Measurements from ENCODE around the gene IL17B. TPM values are rescaled to one million over a fixed set of nuclear protein-coding genes. Genes with fewer than 3 reads are reported as not detected.

IL17B gene
- total and polyA plus RNA-seq, 2 of the 8 experiments (the other 6 are each of a cell fraction or from before 2014, with no cell fraction given), result 0.18 TPM; not detected in 1

- no peak overlapping the region for H3K4me2 ChIP-seq (ENCODE audit: insufficient read depth in 1 of 2, low read depth in 2 of 2, low read length in 2 of 2)
- H3K18ac ChIP-seq (ENCODE audit: extremely low read depth, low read length), result no peak overlapping the region
- TF ChIP-seq HDAC2 (IDR thresholded peaks at IDR 0.05; ENCODE audit: borderline replicate concordance in 1 of 2, low read depth in 2 of 2, low read length in 2 of 2), result no peak
Observed at GRCh38 chr5:149412783-149413476, 33.8 kb upstream of the IL17B start.

More at GRCh38 chr5:149412783-149413476, 33.8 kb upstream of the IL17B start:
- Histone ChIP-seq H3K23me2 (ENCODE audit: low read depth, low read length) (no peaks in the 10 kb centered on the region), H2BK120ac (replicated peaks; ENCODE audit: low read depth, low read length) (no peak overlapping the region), H3K56ac (replicated peaks; ENCODE audit: insufficient read length, low read depth, low read length) (no peak overlapping the region), H3K9me3 (ENCODE audit: insufficient read depth in 2 of 2, low read depth in 1 of 2, low read length in 1 of 2) (no peaks in the 10 kb centered on the region), H3K23ac (ENCODE audit: insufficient read length) (no peak overlapping the region), H3K4me3 (ENCODE audit: extremely low read depth in 1 of 4, insufficient read depth in 2 of 4, low read depth in 3 of 4, low read length in 4 of 4) (no peak overlapping the region), H4K91ac (replicated peaks; ENCODE audit: insufficient read length, low read length) (no peak overlapping the region), H3K36me3 (ENCODE audit: control insufficient read depth in 2 of 4, insufficient read depth in 4 of 4, low read length in 3 of 4) (no peaks in the 10 kb centered on the region), H4K20me1 (replicated peaks in 1 of 2; ENCODE audit: control insufficient read depth in 1 of 2, insufficient read depth in 2 of 2, low read length in 2 of 2) (no peaks in the 10 kb centered on the region), H3K4ac (replicated peaks; ENCODE audit: insufficient read length, low read depth, low read length) (no peak overlapping the region), H3K14ac (ENCODE audit: insufficient read length) (no peak overlapping the region), H2BK5ac (ENCODE audit: low read depth, low read length) (no peak overlapping the region), H4K5ac (ENCODE audit: insufficient read length, low read depth, low read length) (no peak overlapping the region), H3K79me2 (ENCODE audit: control insufficient read depth in 1 of 2, insufficient read depth in 2 of 2, low read length in 2 of 2) (no peaks in the 10 kb centered on the region), H2BK12ac (ENCODE audit: low read depth, low read length) (no peak overlapping the region), H2BK15ac (ENCODE audit: low read length) (no peak overlapping the region), H3K4me1 (replicated peaks in 1 of 4; ENCODE audit: control insufficient read depth in 3 of 4, insufficient read depth in 4 of 4, low read length in 3 of 4) (peaks cover 2 to 7% (median 4%) of the 10 kb centered on the region in 4 experiments), H2AFZ (ENCODE audit: low read length) (no peak overlapping the region), H4K8ac (ENCODE audit: extremely low read depth, insufficient read depth, low read length) (no peak overlapping the region), H3K79me1 (ENCODE audit: low read depth, low read length) (no peaks in the 10 kb centered on the region), H3K27ac (ENCODE audit: low read depth, low read length) (no peak overlapping the region), H2AK5ac (ENCODE audit: low read depth, low read length) (no peak overlapping the region), H3K9ac (replicated peaks in 1 of 4; ENCODE audit: extremely low read depth in 1 of 4, low read depth in 3 of 4, low read length in 3 of 4) (no peak overlapping the region), H2BK20ac (ENCODE audit: low read length) (no peak overlapping the region), H3K27me3 (replicated peaks in 1 of 4; ENCODE audit: control insufficient read depth in 3 of 4, extremely low read depth in 1 of 4, insufficient read depth in 3 of 4, low read length in 3 of 4) (no peaks in the 10 kb centered on the region)
- ChIA-PET POLR2A (ENCODE audit: partially characterized antibody) (interaction anchor here (0.9 to 1.1 kb wide), 3 partner anchors 67 to 75 kb away, joined by 3 read pairs; no protein-coding TSS in a partner anchor), CTCF (ENCODE audit: partially characterized antibody) (interaction anchor here (0.7 to 15.4 kb wide), 14 partner anchors 8 to 206 kb away, joined by 3 to 315 read pairs (median 5); no protein-coding TSS in a partner anchor)
- FAIRE-seq (no peak), DNase-seq (ENCODE audit: low read depth in 1 of 2, low spot score in 2 of 2) (no peak)
- 92% methylated on average over 8 of the region's 8 CpGs; no CpG with 5 or more reads in 1 of the 2 experiments for WGBS, 2 experiments (ENCODE audit: extremely low coverage in 1 of 2, insufficient coverage in 1 of 2, insufficient read length in 1 of 2, insufficient replicate concordance in 2 of 2, low coverage in 1 of 2, low lambda C conversion rate in 2 of 2, missing lambda C conversion rate in 1 of 2)

All from H1 (cell line).